Mucosa of rectum (tissue), 2 donors: ENCODE data around the gene CYP4F12.
"Not testable (repeated sequence)": the region's sequence is repeated elsewhere in the genome, so short reads cannot be mapped to it uniquely, and the experiment has no call there.

Experiments
- H3K27ac ChIP-seq, 2 donors: one replicate each; pipeline ENCODE4 v1.7.0; 2013; ENCODE audit warnings: inconsistent platforms in 2 of 2, low read depth in 2 of 2, low read length in 2 of 2
- H3K27me3 ChIP-seq, 2 donors: one replicate each; pipeline ENCODE4 v1.7.0; 2013; ENCODE audit warnings: low read length in 2 of 2; ENCODE audit not compliant: control insufficient read depth in 2 of 2, insufficient read depth in 2 of 2
- H3K36me3 ChIP-seq, 2 donors: one replicate each; pipeline ENCODE4 v1.7.0; 2013; ENCODE audit warnings: low read length in 2 of 2; ENCODE audit not compliant: control insufficient read depth in 2 of 2, insufficient read depth in 2 of 2
- H3K4me1 ChIP-seq, 2 donors: one replicate each; pipeline ENCODE4 v1.7.0; 2013; ENCODE audit warnings: low read length in 2 of 2, mild to moderate bottlenecking in 1 of 2; ENCODE audit not compliant: control insufficient read depth in 2 of 2, insufficient read depth in 2 of 2
- H3K4me3 ChIP-seq, 2 donors: one replicate each; pipeline ENCODE4 v1.7.0; 2013; ENCODE audit warnings: low read length in 2 of 2
- H3K9ac ChIP-seq, 2 donors: one replicate each; pipeline ENCODE4 v1.7.0; 2013; ENCODE audit warnings: low read length in 2 of 2, low read depth in 1 of 2, mild to moderate bottlenecking in 1 of 2
- H3K9me3 ChIP-seq, 2 donors: one replicate each; pipeline ENCODE4 v1.7.0; 2013; ENCODE audit warnings: low read length in 2 of 2; ENCODE audit not compliant: control insufficient read depth in 2 of 2
- donor health status: healthy.
- donor health status: Normal muscosa, but diverticular disease.

Gene CYP4F12

DNA sequence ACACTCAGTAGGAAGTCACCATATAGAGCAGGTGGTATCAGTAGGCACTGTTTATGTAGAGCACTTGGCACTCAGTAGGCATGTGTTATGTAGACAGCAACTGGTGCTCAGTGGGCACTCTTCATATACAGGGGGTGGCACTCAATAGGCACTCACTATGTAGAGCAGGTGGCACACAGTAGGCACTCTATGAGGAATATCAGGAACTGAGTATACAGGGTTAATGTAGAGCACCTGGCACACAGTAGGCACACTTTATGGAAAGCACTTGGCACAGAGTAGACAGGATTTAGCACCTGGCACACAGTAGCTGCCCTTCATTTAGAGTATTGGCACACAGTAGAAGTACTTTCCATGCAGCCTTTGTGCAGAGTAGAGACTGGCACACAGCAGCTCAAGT lies 33.3 kb upstream of the CYP4F12 start:
- no peaks in the 10 kb centered on the region for H3K36me3 ChIP-seq
- peaks cover 24 to 26% of the 10 kb centered on the region in 2 donors for H3K4me1 ChIP-seq
- H3K9me3 ChIP-seq: no peaks in the 10 kb centered on the region
- H3K4me3 ChIP-seq: no peak overlapping the region
- peak overlapping the region in 1 of 2 donors; percentile 51 for H3K9ac ChIP-seq
- H3K27ac ChIP-seq: peak overlapping the region; percentile 88 to 92
- H3K27me3 ChIP-seq: peaks cover 0 to 4% of the 10 kb centered on the region in 2 donors

DNA sequence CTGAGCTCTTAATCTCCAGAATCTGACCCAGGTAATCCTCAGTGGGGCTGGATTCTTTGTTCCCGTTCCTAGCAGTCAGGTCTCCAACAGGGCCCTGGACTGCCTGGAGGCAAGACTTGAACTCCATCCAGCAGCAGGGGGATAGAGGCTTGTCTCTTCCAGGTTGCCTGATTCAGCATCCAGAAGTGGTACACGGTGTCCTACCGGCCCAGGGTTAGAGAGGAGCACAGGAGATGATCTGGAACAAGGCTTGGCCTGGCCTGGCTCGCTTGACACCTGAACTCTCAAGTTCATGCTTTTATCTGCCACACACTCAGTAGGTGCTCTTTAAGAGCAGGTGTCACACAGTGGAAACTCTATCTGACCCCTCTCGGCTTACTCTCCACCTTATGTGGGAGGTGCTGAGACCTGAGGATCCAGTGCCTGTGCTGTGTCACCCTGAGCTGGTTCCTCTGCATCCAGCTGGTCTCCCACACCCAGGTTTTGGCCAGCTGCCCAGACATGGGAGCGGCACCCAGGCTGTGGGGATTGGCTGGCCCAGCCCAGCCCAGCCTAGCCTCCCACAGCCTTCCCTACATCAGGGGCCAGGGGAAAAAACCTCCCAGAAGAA lies 32.5 kb upstream of the CYP4F12 start, which contains the start of gene CYP4F3:
TSS of gene CYP4F3 (plus strand) at position 604 of the 610 bp plus-strand sequence. CDS start 519 bp downstream, outside the sequence.
- Histone ChIP-seq H3K36me3 (no peaks in the 10 kb centered on the region), H3K27ac (peak within 1 kb of the TSS; percentile 88 to 92), H3K4me1 (peaks cover 24 to 26% of the 10 kb centered on the region in 2 donors), H3K9me3 (no peaks in the 10 kb centered on the region), H3K4me3 (peak within 1 kb of the TSS in 1 of 2 donors; percentile 26), H3K9ac (peak within 1 kb of the TSS; percentile 41 to 65), H3K27me3 (peaks cover 0 to 4% of the 10 kb centered on the region in 2 donors)

DNA sequence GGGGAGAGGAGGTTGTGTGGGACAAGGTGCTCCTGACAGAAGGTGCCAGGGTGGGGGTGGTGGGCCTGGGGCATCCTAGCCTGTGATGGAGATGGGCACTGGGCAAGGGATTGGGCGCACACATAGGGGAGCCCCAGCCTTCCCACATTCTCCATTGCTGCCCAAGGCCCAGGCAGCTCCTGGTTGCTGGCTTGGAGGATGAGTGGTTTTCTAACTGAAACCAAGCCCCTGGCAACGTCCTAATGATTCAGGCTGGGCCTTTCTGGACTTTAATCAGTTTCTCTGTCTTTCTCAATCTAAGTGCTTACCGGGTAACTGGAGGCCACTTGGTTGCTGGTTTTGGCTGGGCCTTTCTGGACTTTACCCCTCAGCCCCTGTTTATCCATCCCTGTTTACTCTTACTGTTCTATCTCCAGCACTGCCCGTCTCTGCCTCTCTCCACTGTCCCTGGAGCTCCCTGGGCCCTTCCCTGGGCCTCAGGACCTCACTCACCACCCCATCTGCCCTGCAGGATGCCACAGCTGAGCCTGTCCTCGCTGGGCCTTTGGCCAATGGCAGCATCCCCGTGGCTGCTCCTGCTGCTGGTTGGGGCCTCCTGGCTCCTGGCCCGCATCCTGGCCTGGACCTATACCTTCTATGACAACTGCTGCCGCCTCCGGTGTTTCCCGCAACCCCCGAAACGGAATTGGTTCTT lies 31.8 kb upstream of the CYP4F12 start:
- Histone ChIP-seq H3K36me3 (no peaks in the 10 kb centered on the region), H3K27ac (peak overlapping the region; percentile 88 to 92), H3K4me3 (peak overlapping the region in 1 of 2 donors; percentile 0), H3K27me3 (no peaks in the 10 kb centered on the region), H3K9ac (peak overlapping the region; percentile 38 to 65), H3K4me1 (peaks cover 24 to 26% of the 10 kb centered on the region in 2 donors), H3K9me3 (no peaks in the 10 kb centered on the region)

DNA sequence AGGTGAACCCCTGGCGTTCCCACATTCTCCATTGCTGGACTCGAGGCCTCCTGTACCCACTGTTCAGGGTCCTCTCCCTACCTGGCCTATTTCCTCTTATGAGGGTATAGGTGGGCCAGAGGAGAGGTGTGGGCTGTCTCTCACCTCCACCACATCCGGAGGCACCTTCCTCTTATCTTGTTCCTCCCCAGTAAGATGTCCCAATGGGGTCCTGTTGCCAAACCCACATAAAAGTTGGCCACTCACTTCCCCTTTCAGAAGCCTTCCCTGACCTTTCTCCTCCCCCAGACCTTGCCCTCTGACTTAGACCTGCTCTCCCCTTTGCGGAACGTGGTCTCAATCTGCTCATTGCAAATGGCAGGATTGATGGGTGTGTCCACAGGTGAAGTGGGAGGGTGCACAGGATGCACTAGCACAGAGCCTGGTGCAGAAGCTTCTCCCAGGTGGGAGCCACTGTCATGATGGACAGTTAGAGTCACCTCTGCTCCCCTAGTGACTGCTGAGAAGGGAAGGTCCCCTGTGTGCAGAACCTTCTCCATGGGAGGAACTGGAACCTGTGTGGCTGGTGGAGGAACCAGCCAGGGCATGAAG lies 30.9 kb upstream of the CYP4F12 start:
- no peaks in the 10 kb centered on the region for H3K27me3 ChIP-seq
- H3K9ac ChIP-seq: peak overlapping the region in 1 of 2 donors; percentile 65
- H3K27ac ChIP-seq: peak overlapping the region; percentile 88 to 92
- H3K9me3 ChIP-seq: no peaks in the 10 kb centered on the region
- H3K4me3 ChIP-seq: no peak overlapping the region
- H3K4me1 ChIP-seq: peaks cover 24 to 26% of the 10 kb centered on the region in 2 donors
- no peaks in the 10 kb centered on the region for H3K36me3 ChIP-seq

DNA sequence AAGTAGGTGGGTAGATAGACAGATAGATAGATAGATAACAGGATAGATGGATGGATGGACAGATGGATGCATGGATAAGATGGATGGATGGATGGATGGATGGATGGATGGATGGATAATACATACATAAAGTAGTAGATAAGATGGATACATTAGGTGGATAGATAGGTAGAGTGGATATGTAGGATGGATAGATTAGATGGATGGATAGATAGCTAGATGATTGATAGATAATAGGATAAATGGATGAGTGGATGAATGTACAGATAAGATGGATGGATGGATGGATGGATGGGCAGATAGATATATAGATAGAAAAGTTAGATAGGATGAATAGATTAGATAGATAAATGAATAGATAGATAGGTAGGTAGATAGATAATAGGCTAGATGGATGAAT lies 30.1 kb upstream of the CYP4F12 start:
- no peak overlapping the region for H3K9ac ChIP-seq
- no peaks in the 10 kb centered on the region for H3K9me3 ChIP-seq
- H3K27ac ChIP-seq: no peak overlapping the region
- peaks cover 24 to 26% of the 10 kb centered on the region in 2 donors for H3K4me1 ChIP-seq
- H3K36me3 ChIP-seq: no peaks in the 10 kb centered on the region
- H3K27me3 ChIP-seq: no peaks in the 10 kb centered on the region
- H3K4me3 ChIP-seq: no peak overlapping the region

DNA sequence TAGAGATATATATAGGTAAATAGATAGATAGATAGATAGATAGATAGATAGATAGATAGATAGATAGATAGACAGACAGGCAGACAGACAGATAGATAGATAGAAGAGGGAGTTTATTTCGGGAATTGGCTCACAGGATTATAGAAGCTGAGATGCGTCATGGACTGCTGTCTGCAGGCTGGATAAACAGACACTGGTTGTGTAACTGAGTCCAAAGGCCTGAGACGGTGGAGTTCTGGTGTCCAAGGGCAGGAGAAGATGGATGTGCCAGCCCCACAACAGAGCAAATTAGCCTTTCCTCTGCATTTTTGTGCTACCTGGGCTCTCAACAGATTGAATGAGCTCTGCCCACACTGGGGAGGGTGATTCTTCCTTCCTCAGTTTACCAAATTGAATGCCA lies 29.5 kb upstream of the CYP4F12 start:
- Histone ChIP-seq H3K4me1 (peaks cover 24 to 26% of the 10 kb centered on the region in 2 donors), H3K36me3 (no peaks in the 10 kb centered on the region), H3K27me3 (no peaks in the 10 kb centered on the region), H3K9me3 (no peaks in the 10 kb centered on the region), H3K4me3 (no peak overlapping the region), H3K27ac (no peak overlapping the region), H3K9ac (no peak overlapping the region)

DNA sequence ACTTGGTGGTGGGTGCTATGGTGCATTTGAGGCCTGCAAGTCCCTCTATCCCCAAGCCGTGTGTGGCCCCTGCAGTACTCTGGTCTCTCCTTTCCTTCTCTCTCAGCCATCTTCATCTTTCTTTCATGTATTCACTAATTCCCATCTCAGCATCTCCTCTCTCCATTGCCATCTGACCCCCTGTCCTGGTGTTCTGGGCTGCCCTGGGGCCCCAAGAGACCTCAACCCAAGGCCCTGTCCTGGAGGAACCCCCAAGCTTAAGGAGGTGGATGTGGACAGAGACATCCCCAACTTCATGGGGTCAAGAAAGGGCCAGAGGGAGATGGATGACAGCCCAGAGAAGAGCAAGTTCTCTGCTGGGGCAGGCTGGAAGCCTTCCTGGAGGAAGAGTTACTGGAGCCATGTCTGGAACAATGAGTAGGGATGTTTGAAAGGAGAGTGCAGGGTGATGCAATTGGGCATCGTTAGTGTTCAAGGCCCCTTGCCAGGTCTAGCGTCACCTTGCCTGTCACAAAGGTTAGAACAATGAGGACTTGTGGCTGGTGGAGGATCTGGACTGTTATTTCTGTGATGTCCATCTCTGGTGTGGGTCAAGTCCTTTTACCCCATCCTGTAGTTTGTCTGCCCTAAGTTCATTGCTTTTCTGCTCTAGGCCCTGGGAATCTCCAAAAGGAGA lies 28.7 kb upstream of the CYP4F12 start:
- H3K4me3 ChIP-seq: no peak overlapping the region
- H3K27ac ChIP-seq: no peak overlapping the region
- no peaks in the 10 kb centered on the region for H3K27me3 ChIP-seq
- H3K9me3 ChIP-seq: no peaks in the 10 kb centered on the region
- H3K9ac ChIP-seq: no peak overlapping the region
- H3K4me1 ChIP-seq: peaks cover 24 to 26% of the 10 kb centered on the region in 2 donors
- H3K36me3 ChIP-seq: no peaks in the 10 kb centered on the region

DNA sequence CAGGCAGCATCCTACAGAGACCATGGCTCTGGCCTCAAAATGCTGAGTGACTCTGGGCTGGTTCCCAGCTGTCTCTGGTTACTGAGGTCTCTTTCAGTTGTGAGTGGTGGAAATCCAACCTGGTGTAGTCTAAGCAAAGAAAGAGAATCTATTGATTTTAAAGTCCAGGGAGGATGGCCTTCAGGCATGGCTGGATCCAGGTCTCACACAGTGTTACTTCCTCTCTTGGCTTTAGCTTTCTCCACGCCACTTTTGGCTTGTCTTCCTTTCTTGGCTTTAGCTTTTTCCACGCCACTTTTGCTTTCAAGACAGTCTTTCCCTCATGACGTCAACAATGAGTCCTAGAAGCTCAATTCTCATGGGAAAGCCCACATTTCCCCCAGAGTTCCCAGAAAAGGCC lies 28.1 kb upstream of the CYP4F12 start:
- Histone ChIP-seq H3K9me3 (no peaks in the 10 kb centered on the region), H3K27ac (no peak overlapping the region), H3K4me3 (no peak overlapping the region), H3K9ac (no peak overlapping the region), H3K36me3 (no peaks in the 10 kb centered on the region), H3K27me3 (no peaks in the 10 kb centered on the region), H3K4me1 (peaks cover 23% of the 10 kb centered on the region in 2 donors)

DNA sequence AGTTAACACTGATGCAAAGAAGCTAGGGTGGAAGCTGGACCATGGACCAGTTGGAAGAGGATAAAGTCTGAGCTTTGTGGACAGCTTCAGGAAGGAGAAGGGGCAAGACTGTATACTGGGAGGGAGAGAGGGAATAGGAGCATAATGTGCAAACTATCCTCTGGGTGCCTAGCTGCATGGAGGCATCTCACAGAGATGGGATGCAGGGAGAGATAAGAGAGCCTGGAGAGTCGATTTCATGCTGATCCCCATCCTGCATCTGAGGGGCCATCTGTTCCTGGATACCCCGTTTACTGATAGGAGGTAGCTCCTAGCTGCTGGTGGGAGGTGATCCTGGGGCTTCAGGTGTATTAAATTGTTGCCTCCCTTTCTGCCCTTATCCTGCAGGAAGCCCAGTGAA lies 23.4 kb upstream of the CYP4F12 start:
- Histone ChIP-seq H3K9me3 (no peaks in the 10 kb centered on the region), H3K4me3 (no peak overlapping the region), H3K9ac (no peak overlapping the region), H3K27me3 (peaks cover 0 to 2% of the 10 kb centered on the region in 2 donors), H3K27ac (no peak overlapping the region), H3K36me3 (no peaks in the 10 kb centered on the region), H3K4me1 (no peaks in the 10 kb centered on the region)

DNA sequence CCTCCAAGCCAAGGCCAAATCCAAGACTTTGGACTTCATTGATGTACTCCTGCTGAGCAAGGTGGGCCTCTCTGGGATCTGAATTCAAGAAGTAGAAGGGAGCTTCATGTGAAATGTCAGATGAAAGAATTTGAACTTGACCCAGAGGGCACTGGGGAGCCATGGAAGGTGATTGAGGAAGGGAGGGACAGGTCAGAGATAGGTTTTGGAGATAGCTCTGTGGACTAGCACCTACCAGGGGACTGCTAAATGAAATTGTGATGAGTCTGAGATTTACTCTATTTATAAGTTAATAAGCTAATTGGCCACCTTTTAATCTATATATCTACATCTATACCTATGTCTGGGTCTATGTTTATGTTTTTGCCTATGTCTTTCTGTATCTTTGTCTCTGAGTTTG lies 22.8 kb upstream of the CYP4F12 start:
- H3K9me3 ChIP-seq, H3K9ac ChIP-seq, H3K4me1 ChIP-seq, H3K27ac ChIP-seq, H3K4me3 ChIP-seq, H3K36me3 ChIP-seq, H3K27me3 ChIP-seq: not testable (repeated sequence)
